Stimulated activated CD8-positive, alpha-beta memory T cell treated with anti-CD3 and anti-CD28 coated beads, Interleukin-2, amount 100 ng/mL, for 48 hours (primary cell): ENCODE measurements around the gene PTPN20.
"Not testable (repeated sequence)": the region's sequence is repeated elsewhere in the genome, so short reads cannot be mapped to it uniquely, and the experiment has no call there.

ENCODE experiments used
- DNase-seq, 2 donors: peaks; one replicate each; pipeline ENCODE4 v3.0.0-alpha.2; 2020; ENCODE audit warnings: low read depth in 2 of 2

PTPN20 gene

GRCh38 chr10:46952540-46952939, 41.3 kb downstream of the PTPN20 start:
- not testable (repeated sequence) for DNase-seq

- not testable (repeated sequence) for DNase-seq
These were observed 49.5 kb downstream of the PTPN20 start for GRCh38 chr10:46960742-46961141.

GRCh38 chr10:46963356-46963755, 52.1 kb downstream of the PTPN20 start:
- not testable (repeated sequence) for DNase-seq

GRCh38 chr10:46967013-46967412, 55.8 kb downstream of the PTPN20 start:
- DNase-seq: not testable (repeated sequence)

GRCh38 chr10:46980223-46980622, 69.0 kb downstream of the PTPN20 start:
- not testable (repeated sequence) for DNase-seq

- DNase-seq: not testable (repeated sequence)
These were observed 76.2 kb downstream of the PTPN20 start for GRCh38 chr10:46987233-46987924.

- no peak for DNase-seq
These were observed 81.8 kb downstream of the PTPN20 start for GRCh38 chr10:46992803-46993561.

GRCh38 chr10:46995234-46995633, 84.0 kb downstream of the PTPN20 start:
- no peak for DNase-seq

GRCh38 chr10:46998192-46998591, 87.0 kb downstream of the PTPN20 start:
- no peak for DNase-seq

GRCh38 chr10:46998595-46998994, 87.4 kb downstream of the PTPN20 start:
- DNase-seq: no peak

- no peak for DNase-seq
These were observed 88.0 kb downstream of the PTPN20 start for GRCh38 chr10:46999217-46999616.

GRCh38 chr10:47008769-47009168, 97.5 kb downstream of the PTPN20 start:
- DNase-seq: no peak

- DNase-seq: no peak
These were observed 98.1 kb downstream of the PTPN20 start for GRCh38 chr10:47009215-47009838.

- DNase-seq: no peak
These were observed 98.8 kb downstream of the PTPN20 start for GRCh38 chr10:47010036-47010435.

GRCh38 chr10:47012214-47012613, 101.0 kb downstream of the PTPN20 start:
- DNase-seq: no peak

- DNase-seq: no peak
These were observed 102.4 kb downstream of the PTPN20 start for GRCh38 chr10:47013507-47014154.

- no peak for DNase-seq
These were observed 104.2 kb downstream of the PTPN20 start for GRCh38 chr10:47015404-47015803.

- DNase-seq: no peak
These were observed 105.3 kb downstream of the PTPN20 start for GRCh38 chr10:47016564-47016963.

GRCh38 chr10:47018026-47018735, 107.0 kb downstream of the PTPN20 start:
- no peak for DNase-seq

- no peak for DNase-seq
These were observed 108.2 kb downstream of the PTPN20 start for GRCh38 chr10:47019155-47020145.
